ENCODE data around the gene RSBN1L.

The RSBN1L gene

GRCh38 chr7:77674878-77675277 is 21.4 kb upstream of the RSBN1L start:
- TF ChIP-seq CTCF (IDR thresholded peaks at IDR 0.05) = no peak

DNA sequence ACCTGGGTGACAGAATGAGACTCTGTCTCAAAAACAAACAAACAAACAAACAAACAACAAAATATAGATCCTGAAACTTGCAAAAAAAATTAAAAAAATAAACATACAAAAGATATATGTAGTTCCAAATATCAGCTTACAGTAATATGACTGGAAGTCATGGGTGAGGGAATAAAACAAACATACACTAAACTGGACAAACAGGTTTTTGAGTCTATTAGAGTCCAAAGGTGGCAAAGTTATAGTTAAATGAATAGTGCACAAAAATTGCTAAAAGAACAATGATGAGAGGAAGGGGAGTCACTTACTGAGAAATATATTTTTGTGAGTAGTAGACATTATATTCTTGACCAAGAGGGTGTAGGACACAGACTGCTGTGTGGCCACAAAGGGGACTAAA is 16.7 kb upstream of the RSBN1L start:
- no peak for TF ChIP-seq CTCF (IDR thresholded peaks at IDR 0.05)

DNA sequence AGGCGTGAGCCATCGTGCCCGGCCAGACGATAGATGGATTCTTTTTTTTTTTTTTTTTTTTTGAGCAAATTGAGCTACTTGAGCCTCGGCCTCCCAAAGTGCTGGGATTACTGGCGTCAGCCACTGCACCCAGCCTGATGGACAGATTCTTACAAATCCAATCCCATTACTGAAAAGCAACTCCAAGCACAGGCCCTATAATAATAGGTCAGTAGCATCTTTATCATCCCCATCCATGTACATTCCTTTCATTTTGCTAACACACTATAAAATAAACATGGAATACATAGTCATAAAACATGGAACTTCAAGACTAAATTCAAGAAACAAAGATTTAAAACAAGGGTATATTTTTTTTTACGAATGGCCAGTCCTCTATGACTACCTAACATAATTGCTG is 16.0 kb upstream of the RSBN1L start:
- TF ChIP-seq CTCF (IDR thresholded peaks at IDR 0.05) = no peak

GRCh38 chr7:77684030-77684429 is 12.2 kb upstream of the RSBN1L start:
- no peak for TF ChIP-seq CTCF (IDR thresholded peaks at IDR 0.05)

- no peak for TF ChIP-seq CTCF (IDR thresholded peaks at IDR 0.05)
These were observed 11.0 kb upstream of the RSBN1L start for GRCh38 chr7:77685233-77685632.

- TF ChIP-seq CTCF (IDR thresholded peaks at IDR 0.05) = no peak
These were observed 9.0 kb upstream of the RSBN1L start for GRCh38 chr7:77687100-77687746.

- no peak for TF ChIP-seq CTCF (IDR thresholded peaks at IDR 0.05)
These were observed 8.5 kb upstream of the RSBN1L start for GRCh38 chr7:77687747-77688144.

GRCh38 chr7:77690289-77690688 is 6.0 kb upstream of the RSBN1L start:
- TF ChIP-seq CTCF (IDR thresholded peaks at IDR 0.05) = no peak
